ENCODE results near the gene FRS2. TPM values are rescaled to one million over a fixed set of nuclear protein-coding genes. Genes with fewer than 3 reads are reported as not detected.

Gene FRS2
- 10 to 100 TPM in 1 of 2 experiments, 1 to 10 TPM in 1; 9.5 to 10.4 TPM for total RNA-seq

GRCh38 chr12:69470189-69471075, at the start of gene FRS2:
TSS of gene FRS2 (plus strand) at chr12:69470388. CDS start at chr12:69569031, 98,643 bp downstream.
- ATAC-seq (peak; percentile 99), DNase-seq (peak; percentile 93)
- intact Hi-C loops (cut with DNase I, micrococcal nuclease): loop anchor here (1.0 to 10.0 kb wide), 10 partner anchors 58 to 774 kb away; partner anchors contain the start of genes CCT2 (in 2 of the 2), CNOT2 (in 1 of the 2), CPSF6 (in 1 of the 2) and RAB3IP (in 1 of the 2)
- POLR2A ChIA-PET: interaction anchor here (0.5 to 0.7 kb wide), 2 partner anchors 54 to 99 kb away, joined by 3 to 6 read pairs; no protein-coding TSS in a partner anchor
- H3K36me3 Mint-ChIP-seq (ENCODE audit: low read depth): peaks cover 7% of the 10 kb centered on the region
- H3K27ac Mint-ChIP-seq: peak within 1 kb of the TSS; percentile 99
- H3K9me3 Mint-ChIP-seq (ENCODE audit: low read depth): no peaks in the 10 kb centered on the region
- CTCF ChIA-PET: interaction anchor here (1.0 to 1.6 kb wide), 4 partner anchors 23 to 179 kb away, joined by 3 to 4 read pairs (median 4); no protein-coding TSS in a partner anchor
- peaks cover 52% of the 10 kb centered on the region for H3K4me1 Mint-ChIP-seq
- no peaks in the 10 kb centered on the region for H3K27me3 Mint-ChIP-seq
- peak within 1 kb of the TSS; percentile 92 for H3K4me3 Mint-ChIP-seq

- Mint-ChIP-seq H3K36me3 (ENCODE audit: low read depth) (no peaks in the 10 kb centered on the region), H3K27ac (no peak overlapping the region), H3K27me3 (no peaks in the 10 kb centered on the region), H3K9me3 (ENCODE audit: low read depth) (no peaks in the 10 kb centered on the region), H3K4me1 (no peaks in the 10 kb centered on the region), H3K4me3 (no peak overlapping the region)
- no peak for ATAC-seq
- ChIA-PET CTCF (interaction anchor here (0.9 kb wide), 1 partner anchor 35 kb away, joined by 3 read pairs; no protein-coding TSS in a partner anchor), POLR2A (no interaction called here)
- DNase-seq: no peak
- intact Hi-C loops (cut with DNase I, micrococcal nuclease): no loop called here
These were observed 48.6 kb upstream of the FRS2 start for GRCh38 chr12:69421548-69421947.

GRCh38 chr12:69423037-69423905, 46.9 kb upstream of the FRS2 start:
- Mint-ChIP-seq H3K27ac (no peak overlapping the region), H3K4me1 (no peaks in the 10 kb centered on the region), H3K9me3 (ENCODE audit: low read depth) (no peaks in the 10 kb centered on the region), H3K27me3 (no peaks in the 10 kb centered on the region), H3K4me3 (no peak overlapping the region), H3K36me3 (ENCODE audit: low read depth) (no peaks in the 10 kb centered on the region)
- intact Hi-C loops (cut with DNase I, micrococcal nuclease): no loop called here
- CTCF ChIA-PET: interaction anchor here (0.7 kb wide), 1 partner anchor 15 kb away, joined by 3 read pairs; no protein-coding TSS in a partner anchor
- DNase-seq (no peak), ATAC-seq (no peak)
- POLR2A ChIA-PET: no interaction called here

- intact Hi-C loops (cut with DNase I, micrococcal nuclease): no loop called here
- Mint-ChIP-seq H3K27ac (no peak overlapping the region), H3K4me1 (no peaks in the 10 kb centered on the region), H3K4me3 (no peak overlapping the region), H3K36me3 (ENCODE audit: low read depth) (no peaks in the 10 kb centered on the region), H3K27me3 (no peaks in the 10 kb centered on the region), H3K9me3 (ENCODE audit: low read depth) (no peaks in the 10 kb centered on the region)
- ATAC-seq: no peak
- ChIA-PET CTCF (no interaction called here), POLR2A (no interaction called here)
- DNase-seq: no peak
These were observed 44.8 kb upstream of the FRS2 start for GRCh38 chr12:69425417-69425816.

- Mint-ChIP-seq H3K9me3 (ENCODE audit: low read depth) (no peaks in the 10 kb centered on the region), H3K36me3 (ENCODE audit: low read depth) (no peaks in the 10 kb centered on the region), H3K27me3 (no peaks in the 10 kb centered on the region), H3K4me3 (no peak overlapping the region), H3K4me1 (no peaks in the 10 kb centered on the region), H3K27ac (no peak overlapping the region)
- DNase-seq (no peak), ATAC-seq (no peak)
- CTCF ChIA-PET: interaction anchor here (0.8 to 1.0 kb wide), 2 partner anchors 33 to 142 kb away, joined by 3 read pairs; no protein-coding TSS in a partner anchor
- POLR2A ChIA-PET: interaction anchor here (0.6 kb wide), 1 partner anchor 101 kb away, joined by 3 read pairs; no protein-coding TSS in a partner anchor
- intact Hi-C loops (cut with DNase I, micrococcal nuclease): no loop called here
These were observed 41.7 kb upstream of the FRS2 start for GRCh38 chr12:69428351-69429073.

GRCh38 chr12:69430942-69431590, 39.1 kb upstream of the FRS2 start:
- CTCF ChIA-PET: no interaction called here
- no peak for DNase-seq
- POLR2A ChIA-PET: no interaction called here
- H3K27me3 Mint-ChIP-seq: no peaks in the 10 kb centered on the region
- H3K36me3 Mint-ChIP-seq (ENCODE audit: low read depth): no peaks in the 10 kb centered on the region
- intact Hi-C loops (cut with DNase I, micrococcal nuclease): no loop called here
- no peaks in the 10 kb centered on the region for H3K9me3 Mint-ChIP-seq (ENCODE audit: low read depth)
- H3K4me3 Mint-ChIP-seq: no peak overlapping the region
- no peak overlapping the region for H3K27ac Mint-ChIP-seq
- ATAC-seq: no peak
- no peaks in the 10 kb centered on the region for H3K4me1 Mint-ChIP-seq

- Mint-ChIP-seq H3K4me1 (no peaks in the 10 kb centered on the region), H3K27ac (no peak overlapping the region), H3K27me3 (no peaks in the 10 kb centered on the region), H3K36me3 (ENCODE audit: low read depth) (no peaks in the 10 kb centered on the region), H3K9me3 (ENCODE audit: low read depth) (no peaks in the 10 kb centered on the region), H3K4me3 (no peak overlapping the region)
- CTCF ChIA-PET: no interaction called here
- ATAC-seq (no peak), DNase-seq (no peak)
- POLR2A ChIA-PET: interaction anchor here (0.6 kb wide), 1 partner anchor 40 kb away, joined by 4 read pairs; no protein-coding TSS in a partner anchor
- intact Hi-C loops (cut with DNase I, micrococcal nuclease): no loop called here
These were observed 38.5 kb upstream of the FRS2 start for GRCh38 chr12:69431591-69432222.

- CTCF ChIA-PET: interaction anchor here (0.9 kb wide), 1 partner anchor 90 kb away, joined by 3 read pairs; no protein-coding TSS in a partner anchor
- no peak for DNase-seq
- POLR2A ChIA-PET: no interaction called here
- intact Hi-C loops (cut with DNase I, micrococcal nuclease): no loop called here
- ATAC-seq: no peak
- Mint-ChIP-seq H3K4me3 (no peak overlapping the region), H3K4me1 (no peaks in the 10 kb centered on the region), H3K9me3 (ENCODE audit: low read depth) (no peaks in the 10 kb centered on the region), H3K27ac (no peak overlapping the region), H3K36me3 (ENCODE audit: low read depth) (no peaks in the 10 kb centered on the region), H3K27me3 (no peaks in the 10 kb centered on the region)
These were observed 36.5 kb upstream of the FRS2 start for GRCh38 chr12:69433653-69434052.

GRCh38 chr12:69435644-69436043, 34.5 kb upstream of the FRS2 start:
- Mint-ChIP-seq H3K36me3 (ENCODE audit: low read depth) (no peaks in the 10 kb centered on the region), H3K27me3 (no peaks in the 10 kb centered on the region), H3K27ac (no peak overlapping the region), H3K9me3 (ENCODE audit: low read depth) (no peaks in the 10 kb centered on the region), H3K4me1 (no peaks in the 10 kb centered on the region), H3K4me3 (no peak overlapping the region)
- POLR2A ChIA-PET: no interaction called here
- DNase-seq (no peak), ATAC-seq (no peak)
- intact Hi-C loops (cut with DNase I, micrococcal nuclease): no loop called here
- CTCF ChIA-PET: no interaction called here

GRCh38 chr12:69437073-69437472, 33.1 kb upstream of the FRS2 start:
- no peak for ATAC-seq
- ChIA-PET CTCF (no interaction called here), POLR2A (no interaction called here)
- no peaks in the 10 kb centered on the region for H3K36me3 Mint-ChIP-seq (ENCODE audit: low read depth)
- DNase-seq: no peak
- no peaks in the 10 kb centered on the region for H3K4me1 Mint-ChIP-seq
- intact Hi-C loops (cut with DNase I, micrococcal nuclease): no loop called here
- H3K4me3 Mint-ChIP-seq: no peak overlapping the region
- no peaks in the 10 kb centered on the region for H3K9me3 Mint-ChIP-seq (ENCODE audit: low read depth)
- no peak overlapping the region for H3K27ac Mint-ChIP-seq
- H3K27me3 Mint-ChIP-seq: no peaks in the 10 kb centered on the region
